RPMI7951 (cell line): ENCODE results near the gene SOWAHA. TPM values are rescaled to one million over a fixed set of nuclear protein-coding genes. Genes with fewer than 3 reads are reported as not detected.
"Not testable (repeated sequence)": the region's sequence is repeated elsewhere in the genome, so short reads cannot be mapped to it uniquely, and the experiment has no call there.

Source experiments
- DNase-seq: peaks from one replicate; pipeline ENCODE4 v3.0.0-alpha.2; 2012; ENCODE audit warnings: low read depth
- total RNA-seq: library from RNA; depleted of rRNA; stranded (reverse); fragments of >200 nt; shearing (Covaris generic); gene quantifications from 2 replicates; pipeline ENCODE4 v1.2.3, GENCODE V29; 2014

SOWAHA gene
- total RNA-seq, 1 experiment from 2014 or later: not detected

DNA sequence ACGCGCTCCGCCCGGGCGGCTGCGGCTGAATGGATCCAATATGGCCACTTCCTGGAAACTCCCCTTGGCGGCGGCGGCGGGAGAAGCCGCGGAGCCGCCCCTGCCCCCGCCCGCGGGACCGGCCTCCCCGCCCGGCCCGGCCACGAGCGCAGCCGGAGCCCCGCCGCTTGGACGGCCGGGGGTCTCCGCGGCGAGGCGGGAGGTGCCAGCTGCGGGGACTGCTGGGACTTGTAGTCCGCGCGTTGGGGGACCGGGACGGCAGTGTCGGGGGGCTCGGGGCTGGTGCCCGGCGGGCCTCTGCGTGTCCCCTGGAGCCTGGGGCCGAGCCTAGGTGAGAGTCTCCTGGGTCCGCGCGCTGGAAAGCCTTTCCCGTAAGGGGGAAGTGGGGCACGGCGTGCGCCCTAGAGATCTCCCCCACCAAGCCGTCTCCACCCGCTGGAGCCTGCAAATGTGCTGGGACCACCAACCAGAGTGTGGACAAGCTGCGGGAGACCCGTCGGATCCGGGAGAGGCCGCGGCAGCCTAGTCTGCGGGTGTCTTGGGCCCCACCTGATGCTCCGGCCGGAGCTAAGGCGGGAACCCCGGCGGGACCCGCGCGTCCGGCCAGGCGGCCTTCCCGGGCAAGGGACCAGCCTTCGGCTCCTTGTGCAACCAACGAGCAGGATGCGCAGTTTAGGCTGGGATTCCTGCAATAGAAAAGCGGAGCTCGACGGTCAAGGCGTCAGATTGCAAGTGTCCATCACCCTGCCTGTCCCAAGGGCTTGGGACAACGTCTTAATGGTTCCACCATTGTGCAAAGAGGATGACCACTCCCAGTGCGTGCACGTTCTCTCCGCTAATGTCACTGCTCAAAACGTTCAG is 35.7 kb upstream of the SOWAHA start, which contains the start of gene SEPTIN8:
Gene SEPTIN8, minus strand, starts transcription at position 31 of the 861 bp plus-strand sequence. CDS start 102 bp downstream, outside the sequence.
- DNase-seq: peak; percentile 51

DNA sequence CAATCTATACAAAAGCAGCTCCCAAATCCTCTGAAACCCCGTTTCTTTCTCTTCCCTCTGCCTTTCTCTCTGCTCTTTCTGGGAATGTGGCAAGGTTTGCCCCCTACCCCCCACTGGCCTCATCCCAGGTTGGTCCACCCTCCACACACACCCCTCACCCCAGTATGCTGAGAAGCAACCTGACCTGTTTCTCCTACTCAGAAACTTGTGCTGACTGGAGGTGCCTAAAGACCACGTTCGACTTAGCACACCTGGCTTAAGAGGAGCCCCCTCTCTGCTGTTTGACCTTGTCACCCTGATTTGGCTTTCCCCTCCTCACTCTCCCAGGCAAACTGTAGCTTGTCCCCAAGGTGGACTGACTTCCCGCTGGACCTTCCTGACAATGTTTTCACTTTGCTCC is 35.0 kb upstream of the SOWAHA start:
- DNase-seq: no peak

DNA sequence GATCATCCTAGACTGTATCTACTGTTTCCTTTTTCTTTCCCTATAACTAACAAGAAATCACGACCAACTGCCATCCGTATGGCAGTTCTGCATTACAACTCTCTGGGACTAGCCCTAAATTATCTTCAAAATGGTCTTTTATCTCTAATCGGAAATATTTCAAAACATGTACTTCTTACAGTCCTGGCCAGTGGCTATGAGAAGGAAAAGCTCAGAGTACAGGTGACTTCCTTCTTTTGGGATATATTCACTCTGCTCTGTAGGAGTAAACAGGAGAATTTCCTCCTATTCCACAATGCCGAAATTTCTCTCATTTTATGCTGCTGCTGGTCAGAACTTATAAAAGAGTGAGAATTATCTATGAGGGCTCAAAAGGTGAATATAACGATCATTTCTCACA is 34.2 kb upstream of the SOWAHA start:
- no peak for DNase-seq

DNA sequence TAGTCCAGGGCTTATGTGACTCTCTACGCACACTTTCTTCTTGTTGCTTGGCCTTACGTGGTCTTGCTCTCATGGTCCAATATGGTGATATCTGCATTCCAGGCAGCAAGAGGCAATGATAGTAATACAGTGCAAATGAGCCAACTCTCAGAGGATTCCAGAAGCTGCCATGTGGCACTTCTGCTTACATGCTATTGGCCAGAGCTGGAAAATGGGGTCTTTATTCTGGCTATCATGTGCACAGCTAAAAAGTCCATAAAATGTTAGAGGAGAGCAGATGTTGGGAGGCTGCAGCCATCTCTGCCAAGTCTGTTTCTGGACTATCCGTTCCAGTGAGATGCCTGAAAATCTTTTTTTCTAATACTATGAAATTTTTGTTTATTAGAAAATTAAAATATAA is 33.1 kb upstream of the SOWAHA start:
- no peak for DNase-seq

DNA sequence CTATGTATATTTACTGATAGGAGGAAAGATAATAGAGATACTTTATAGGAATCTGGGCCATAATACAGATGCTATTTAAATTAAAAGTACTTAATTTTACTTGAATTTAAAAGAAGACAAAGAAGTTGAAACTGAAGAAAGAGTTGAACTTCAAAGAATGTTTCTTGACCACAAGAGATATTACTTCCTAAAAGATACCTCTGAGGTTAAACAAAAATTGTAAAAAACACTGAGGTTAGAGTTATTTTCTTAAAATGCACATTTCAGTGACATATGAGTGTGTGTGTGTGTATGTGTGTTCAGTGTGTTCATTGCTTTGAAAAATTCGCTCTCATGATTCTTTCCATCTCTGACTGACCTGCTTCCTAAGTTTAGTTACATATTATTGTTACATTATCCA is 32.5 kb upstream of the SOWAHA start:
- no peak for DNase-seq

DNA sequence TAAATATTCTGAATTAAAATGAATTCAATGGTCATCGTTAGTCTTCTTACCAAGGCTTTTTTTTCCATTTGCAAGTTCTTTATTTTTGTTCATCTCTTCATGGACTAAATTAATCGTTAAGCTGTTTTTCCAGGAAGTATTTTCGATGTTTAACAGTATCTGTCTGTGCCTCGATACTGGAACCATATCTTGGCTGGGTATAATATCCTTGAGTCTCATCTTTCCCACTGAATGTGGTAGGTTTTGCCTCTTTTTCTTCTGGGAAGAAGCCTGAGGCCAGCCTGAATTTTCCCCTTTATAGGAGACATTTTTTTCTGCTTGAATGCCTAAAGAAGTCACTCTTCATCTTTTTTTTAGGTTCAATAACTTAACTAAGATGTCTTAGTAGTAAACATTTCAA is 32.1 kb upstream of the SOWAHA start:
- no peak for DNase-seq

DNA sequence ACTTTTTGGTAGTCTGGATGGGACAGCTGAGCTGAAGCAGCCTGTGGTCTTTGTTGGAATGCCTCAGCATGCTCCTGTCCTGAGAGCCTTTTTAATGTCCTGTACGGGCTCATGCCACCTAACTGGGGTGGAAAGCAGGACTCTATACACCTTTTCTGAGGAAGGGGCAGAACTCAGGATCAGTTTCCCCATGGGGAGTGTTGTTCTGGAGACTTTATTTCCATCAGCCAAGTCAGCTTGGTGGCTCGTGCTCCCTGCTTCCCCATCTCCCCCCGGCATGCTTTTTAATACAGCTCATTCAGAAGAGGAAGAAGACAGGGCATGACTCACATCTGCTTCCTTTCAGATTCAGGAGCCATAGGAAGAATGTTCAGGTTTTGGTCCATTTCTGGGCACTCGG is 31.0 kb upstream of the SOWAHA start:
- peak; percentile 50 for DNase-seq

DNA sequence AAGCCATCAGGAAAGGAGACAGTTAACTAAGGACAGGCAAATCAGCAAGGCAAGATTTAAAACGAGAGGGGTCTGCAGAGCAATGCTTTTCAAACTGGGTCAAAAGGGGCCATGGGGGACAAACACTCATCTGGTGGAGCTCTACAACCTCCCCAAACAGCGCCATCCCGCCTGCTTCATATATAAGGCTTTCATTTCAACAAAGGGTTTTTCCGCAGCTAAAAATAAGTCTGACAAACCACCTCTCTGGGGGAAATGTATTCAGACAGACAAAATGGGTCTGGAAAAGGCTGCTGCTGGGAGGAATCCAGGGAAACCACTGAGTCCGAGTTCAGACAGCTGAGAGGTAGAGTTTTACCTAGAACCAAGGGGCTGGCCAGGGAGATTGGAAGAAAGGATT is 27.7 kb upstream of the SOWAHA start:
- DNase-seq: no peak

DNA sequence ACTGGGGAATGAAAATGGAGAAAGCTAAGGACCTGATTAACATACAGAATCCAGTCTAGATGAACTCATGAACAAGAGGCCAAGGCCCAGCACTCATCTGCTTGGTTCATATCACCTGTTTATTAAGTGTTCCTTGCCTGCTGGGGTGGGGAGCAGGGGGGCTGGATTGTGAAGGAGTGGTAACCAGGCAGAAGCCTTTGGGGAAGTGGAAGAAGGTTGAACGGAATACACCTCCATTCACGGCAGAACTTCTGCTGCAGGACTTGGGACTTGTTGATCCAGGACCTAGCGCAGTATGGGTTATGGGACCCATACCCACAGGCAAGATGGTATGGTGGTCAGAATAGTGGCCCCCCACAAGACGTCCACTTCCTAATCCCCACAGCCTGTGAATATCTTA is 27.2 kb upstream of the SOWAHA start:
- DNase-seq: no peak

DNA sequence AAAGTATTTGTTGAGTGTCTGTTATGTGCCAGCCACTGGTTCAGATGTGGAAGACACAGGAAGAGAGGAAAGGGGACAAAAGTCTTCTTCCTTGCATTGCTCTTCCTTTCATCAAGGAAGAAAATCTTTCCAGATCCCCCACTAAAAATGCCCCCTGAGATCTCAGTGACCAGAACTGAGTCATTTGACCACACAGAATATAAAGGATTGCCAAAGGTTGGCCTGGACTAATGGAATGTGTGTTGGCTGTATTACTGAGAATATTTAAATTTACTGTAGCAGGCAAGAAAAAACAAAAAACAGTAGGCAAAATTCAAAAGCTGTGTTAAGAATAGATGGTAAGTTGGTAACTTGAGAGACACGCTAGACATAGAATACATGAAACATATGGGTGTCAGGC is 26.0 kb upstream of the SOWAHA start:
- peak; percentile 47 for DNase-seq

DNA sequence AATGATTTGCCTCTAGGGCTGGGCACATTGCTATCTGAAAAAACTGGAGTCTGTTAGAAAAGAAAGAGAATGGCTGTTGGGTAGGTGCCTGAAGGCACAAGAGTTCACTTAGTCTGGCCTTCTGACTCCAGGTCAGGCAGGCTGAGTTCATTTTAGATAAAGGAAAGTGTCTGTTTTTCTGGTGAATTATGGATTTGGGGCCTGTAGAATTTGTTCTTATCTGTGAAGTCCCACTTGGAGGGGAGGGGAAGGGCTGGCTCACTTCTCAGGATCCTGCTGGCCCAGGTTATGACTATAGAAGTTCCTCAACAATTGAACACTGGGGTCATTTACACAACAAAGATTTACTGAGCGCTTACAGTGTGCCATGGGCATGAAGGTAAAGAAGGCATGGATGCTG is 24.6 kb upstream of the SOWAHA start:
- no peak for DNase-seq

DNA sequence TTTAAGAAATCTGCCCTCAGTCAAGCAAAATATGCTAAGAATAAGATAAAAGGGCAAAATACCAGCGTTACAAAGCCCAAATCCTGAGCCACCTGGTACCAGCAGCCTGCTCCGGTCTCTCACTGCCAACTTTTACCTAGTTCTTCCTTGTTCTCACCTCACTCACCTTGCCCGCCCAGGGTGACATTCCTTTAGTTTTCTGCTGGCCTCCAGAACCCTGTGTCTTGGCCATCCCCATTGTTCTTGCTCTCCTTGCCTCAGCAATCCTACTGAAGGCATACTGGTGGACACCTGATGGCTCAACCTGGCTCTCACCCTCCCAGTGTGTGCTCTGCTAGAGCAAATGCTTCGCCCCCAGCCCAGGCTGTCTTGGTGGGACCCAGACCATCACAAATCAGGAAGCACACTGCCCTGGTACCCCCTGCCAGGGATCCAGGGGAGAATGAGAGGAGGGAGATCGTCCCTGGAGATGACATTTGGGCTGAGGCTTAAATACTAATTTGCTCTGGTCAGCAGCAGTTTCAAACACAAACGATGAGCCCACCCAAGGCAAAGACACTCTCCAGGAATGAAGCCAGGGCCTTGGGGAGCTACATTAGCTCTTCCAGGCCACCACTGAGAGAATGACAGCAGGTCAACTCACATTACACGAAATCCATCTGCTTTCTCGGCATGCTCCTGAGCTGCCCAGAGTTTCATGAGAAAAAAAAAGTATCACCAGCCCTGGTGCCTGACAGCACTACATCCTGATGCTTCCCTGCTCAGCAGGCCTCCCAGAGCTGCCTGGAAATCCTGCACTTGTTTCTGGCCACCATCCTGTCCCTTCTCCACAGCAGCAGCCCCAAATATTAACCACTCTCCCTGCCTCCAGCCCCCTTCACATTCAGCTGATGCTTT is 23.9 kb upstream of the SOWAHA start:
- DNase-seq: no peak

DNA sequence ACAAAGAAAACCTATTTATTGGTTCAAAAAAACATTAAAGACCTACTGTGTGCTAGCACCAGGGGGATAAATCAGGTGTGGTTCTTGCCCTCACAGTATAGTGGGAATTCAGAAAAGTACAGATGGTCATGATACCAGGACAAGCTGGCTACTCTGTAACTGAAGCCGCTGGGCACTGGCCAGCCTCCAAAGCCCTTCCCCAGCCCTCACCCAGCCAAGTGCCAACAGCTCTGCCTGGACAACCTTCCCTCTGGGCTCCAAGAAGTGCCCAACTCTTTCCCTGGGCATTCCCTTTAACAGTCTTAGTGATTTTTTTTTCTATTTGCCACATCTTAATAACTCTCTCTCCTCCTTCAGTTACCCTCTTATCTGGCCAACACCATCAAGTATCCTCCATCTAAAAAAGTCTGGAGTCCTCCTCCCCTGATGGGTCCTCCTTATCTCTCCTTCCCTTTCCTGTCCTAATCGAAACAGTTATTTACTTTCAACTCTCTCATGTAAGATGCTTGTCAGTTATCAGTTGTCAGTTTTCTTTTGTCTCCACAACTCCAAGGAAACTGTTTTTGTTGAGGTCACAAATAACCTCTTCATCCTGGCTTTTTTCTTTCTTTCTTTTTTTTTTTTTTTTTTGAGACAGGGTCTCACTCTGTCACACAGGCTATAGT is 22.8 kb upstream of the SOWAHA start:
- no peak for DNase-seq

DNA sequence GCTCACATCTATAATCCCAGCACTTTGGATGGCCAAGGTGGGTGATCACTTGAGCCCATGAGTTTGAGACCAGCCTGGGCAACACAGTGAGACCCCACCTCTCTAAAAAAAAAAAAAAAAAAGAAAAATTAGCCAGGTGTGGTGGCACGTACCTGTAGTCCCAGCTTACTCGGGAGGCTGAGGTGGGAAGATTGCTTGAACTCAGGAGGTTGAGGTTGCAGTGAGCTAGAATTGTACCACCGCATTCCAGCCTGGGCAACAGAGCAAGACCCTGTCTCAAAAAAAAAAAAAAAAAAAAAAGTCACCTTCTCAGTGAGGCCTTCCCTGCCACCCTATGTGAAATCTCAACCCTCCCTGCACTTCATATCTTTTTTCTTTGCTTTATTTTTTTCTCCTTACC is 22.1 kb upstream of the SOWAHA start:
- no peak for DNase-seq

DNA sequence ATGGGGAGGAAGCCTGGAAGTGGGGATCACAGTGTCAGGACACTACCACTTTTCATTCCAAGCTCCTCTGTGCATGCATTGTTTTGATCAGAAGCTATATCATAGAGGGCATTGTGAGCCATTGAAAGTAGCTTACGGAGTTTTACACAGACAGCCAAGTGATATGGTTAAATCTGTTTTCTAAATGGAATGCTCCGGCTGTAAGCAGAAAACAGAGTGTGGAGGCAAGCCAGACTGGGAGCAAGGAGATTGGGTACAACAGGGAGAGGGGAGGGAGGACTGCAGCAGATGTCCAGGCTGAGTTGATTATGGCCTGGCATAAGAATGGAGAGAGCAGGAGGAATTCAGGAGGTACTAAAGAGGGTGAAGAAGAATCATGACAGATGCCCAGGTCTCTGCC is 15.5 kb upstream of the SOWAHA start:
- no peak for DNase-seq

DNA sequence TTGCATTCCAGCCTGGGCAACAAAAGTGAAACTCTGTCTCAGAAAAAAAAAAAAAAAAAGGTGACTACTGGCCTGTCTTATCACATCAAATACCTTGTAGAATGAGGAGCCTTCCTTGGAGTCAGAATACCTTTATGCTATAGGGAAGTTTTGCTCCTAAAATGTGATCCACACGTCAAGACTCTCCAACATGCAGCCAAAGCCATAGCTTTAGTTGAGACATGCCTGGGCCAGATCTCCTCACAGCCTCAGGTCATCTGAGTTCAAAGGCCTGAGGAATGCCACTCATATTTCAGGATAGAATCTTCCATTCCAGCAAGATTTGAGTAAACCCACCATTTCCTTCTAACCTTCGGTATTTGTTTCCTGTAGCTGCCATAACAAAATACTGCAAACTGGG is 13.7 kb upstream of the SOWAHA start:
- no peak for DNase-seq

DNA sequence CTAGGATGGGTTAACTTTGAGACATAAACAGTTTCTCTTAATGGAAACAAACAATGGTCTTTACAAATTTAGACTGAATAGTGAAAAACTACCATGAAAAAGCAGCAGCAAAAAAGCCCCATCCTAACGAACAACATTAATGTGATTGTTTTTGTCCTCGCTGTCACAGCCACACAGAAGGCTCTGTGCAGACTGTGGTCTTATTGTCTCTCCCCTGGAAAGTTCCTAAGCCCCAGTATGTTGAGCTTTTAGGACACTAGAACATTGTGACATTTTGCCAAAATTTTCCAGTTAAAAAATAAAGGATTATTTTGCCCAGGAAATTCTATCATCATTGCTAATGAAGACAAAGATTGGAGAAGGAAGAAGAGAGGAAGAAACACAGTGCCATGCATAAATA is 12.6 kb upstream of the SOWAHA start:
- no peak for DNase-seq

DNA sequence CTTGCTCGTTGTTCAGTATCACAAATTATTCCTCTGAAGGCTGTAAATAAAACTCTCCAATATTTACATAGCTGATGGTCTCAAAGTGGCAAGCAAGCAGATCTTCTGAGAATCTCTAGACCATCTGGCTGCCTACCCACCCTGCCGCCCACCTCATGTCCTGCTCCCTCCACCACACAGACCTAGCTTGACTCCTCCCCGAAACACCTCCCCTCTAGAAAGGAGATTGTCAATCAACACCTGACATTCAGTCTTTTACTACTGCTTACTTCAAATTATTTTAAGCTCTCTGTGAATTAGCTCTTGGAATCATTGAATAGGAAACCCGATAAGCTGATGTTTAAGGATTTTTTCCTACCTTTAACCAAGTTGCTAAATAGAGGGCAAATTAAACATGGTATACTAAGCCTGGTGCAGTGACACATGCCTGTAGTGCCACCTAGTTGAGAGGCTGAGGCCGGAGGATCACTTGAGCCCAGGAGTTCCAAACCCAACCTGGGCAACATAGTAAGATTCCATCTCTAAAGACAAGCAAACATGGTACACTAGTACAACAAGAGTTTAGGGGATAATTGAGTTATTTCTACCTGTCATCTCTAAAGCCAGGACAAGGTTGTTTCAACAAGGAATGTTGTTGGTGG is 10.9 kb upstream of the SOWAHA start:
- DNase-seq: no peak

DNA sequence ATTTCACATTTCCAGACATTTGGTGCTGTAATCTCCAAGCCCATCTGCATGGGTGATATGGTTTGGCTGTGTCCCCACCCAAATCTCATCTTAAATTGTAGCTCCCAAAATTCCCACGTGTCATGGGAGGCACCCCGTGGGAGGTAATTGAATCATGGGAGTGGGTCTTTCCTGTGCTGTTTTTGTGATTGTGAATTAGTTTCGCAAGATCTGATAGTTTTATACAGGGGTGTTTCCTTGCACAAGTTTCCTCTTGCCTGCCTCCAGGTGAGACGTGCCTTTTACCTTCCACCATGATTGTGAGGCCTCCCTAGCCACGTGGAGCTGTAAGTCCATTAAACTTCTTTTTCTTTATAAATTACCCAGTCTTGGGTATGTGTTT is 10.4 kb upstream of the SOWAHA start:
- DNase-seq: not testable (repeated sequence)

DNA sequence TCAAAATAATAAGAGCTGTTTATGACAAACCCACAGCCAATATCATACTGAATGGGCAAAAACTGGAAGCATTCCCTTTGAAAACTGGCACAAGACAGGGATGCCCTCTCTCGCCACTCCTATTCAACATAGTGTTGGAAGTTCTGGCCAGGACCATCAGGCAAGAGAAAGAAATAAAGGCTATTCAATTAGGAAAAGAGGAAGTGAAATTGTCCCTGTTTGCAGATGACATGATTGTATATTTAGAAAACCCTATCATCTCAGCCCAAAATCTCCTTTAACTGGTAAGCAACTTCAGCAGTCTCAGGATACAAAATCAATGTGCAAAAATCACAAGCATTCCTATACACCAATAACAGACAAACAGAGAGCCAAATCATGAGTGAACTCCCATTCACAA is 8.9 kb upstream of the SOWAHA start:
- not testable (repeated sequence) for DNase-seq

DNA sequence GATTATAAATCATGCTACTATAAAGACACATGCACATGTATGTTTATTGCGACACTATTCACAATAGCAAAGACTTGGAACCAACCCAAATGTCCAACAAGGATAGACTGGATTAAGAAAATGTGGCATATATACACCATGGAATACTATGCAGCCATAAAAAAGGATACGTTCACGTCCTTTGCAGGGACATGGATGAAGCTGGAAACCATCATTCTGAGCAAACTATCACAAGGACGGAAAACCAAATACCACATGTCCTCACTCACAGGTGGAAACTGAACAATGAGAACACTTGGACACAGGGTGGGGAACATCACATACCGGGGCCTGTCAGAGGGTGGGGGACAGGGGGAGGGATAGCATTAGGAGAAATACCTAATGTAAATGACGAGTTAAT is 7.2 kb upstream of the SOWAHA start:
- DNase-seq: not testable (repeated sequence)

DNA sequence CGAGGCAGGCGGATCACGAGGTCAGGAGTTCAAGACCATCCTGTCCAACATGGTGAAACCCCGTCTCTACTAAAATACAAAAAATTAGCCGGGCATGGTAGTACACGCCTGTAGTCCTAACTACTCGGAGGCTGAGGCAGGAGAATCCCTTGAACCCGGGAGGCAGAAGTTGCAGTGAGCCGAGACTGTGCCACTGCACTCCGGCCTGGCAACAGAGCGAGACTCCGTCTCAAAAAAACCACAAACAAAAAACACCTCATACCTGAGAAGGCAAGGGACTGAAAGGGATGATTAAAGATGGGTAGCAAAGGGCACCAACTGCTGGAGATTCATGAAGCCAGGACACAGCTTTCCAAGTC is 6.3 kb upstream of the SOWAHA start:
- DNase-seq: not testable (repeated sequence)
